ENCODE data around the gene FZD8.

Gene FZD8

DNA sequence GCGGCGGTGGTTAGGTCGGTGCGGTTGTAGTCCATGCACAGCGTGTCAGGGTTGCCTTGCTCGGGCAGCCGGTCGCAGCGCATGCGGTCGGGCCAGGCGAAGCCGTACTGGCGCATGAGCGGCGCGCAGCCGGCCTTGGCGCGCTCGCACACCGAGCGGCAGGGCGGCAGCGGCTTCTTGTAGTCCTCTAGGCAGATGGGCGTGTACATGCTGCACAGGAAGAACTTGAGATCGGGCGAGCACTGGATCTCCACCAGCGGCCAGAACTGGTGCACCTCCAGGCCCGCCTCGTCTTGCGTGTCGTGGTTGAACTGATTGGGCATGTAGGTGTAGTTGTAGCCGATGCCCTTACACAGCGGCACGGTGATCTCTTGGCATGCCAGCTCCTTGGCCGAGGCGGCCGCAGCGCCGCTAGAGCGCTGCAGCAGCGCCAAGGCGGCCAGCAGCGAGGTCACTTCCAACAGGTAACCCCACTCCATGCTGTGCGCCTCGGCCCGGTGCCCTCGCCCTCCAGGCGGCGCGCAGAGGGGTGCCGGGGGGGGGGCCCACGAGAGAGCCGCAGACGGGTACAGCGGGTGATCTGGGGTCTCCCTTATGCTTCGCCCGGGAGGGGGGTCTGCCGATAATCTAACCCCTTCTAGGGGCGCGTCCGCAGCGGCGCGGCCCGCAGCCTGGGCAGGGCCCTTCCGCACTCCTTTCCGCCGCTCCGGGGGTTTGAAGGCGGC lies 983 bp downstream of the FZD8 start:
- peak; percentile 25 for DNase-seq

- DNase-seq: no peak
These were observed 1.6 kb downstream of the FZD8 start for GRCh38 chr10:35640474-35640873.

DNA sequence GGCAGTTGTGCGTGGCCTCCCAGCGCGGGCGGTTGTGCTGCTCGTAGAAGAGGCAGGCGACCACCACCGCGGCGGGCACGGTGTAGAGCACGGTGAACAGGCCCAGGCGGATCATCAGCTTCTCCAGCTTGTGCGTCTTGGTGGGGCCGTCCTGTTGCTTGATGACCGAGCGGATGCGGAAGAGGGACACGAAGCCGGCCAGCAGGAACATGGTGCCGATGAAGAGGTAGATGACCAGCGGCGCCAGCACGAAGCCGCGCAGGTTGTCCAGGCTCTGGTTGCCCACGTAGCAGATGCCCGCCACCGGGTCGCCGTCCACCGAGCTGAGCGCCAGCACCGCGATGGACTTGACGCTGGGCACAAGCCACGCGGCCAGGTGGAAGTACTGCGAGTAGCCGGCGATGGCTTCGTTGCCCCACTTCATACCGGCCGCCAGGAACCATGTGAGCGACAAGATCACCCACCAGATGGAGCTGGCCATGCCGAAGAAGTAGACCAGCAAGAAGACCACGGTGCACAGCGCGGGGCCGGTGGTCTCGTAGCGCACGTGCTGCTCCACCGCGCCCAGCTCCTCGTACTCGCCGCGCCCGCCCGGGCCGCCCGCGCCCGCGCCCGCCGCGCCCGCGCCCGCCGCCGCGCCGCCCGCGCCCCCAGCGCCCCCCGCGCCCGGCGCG lies 2.2 kb downstream of the FZD8 start:
- DNase-seq: no peak

- DNase-seq: no peak
These were observed 2.9 kb downstream of the FZD8 start for GRCh38 chr10:35639021-35639727.

- DNase-seq: no peak
These were observed 4.0 kb downstream of the FZD8 start for GRCh38 chr10:35638101-35638500.

DNA sequence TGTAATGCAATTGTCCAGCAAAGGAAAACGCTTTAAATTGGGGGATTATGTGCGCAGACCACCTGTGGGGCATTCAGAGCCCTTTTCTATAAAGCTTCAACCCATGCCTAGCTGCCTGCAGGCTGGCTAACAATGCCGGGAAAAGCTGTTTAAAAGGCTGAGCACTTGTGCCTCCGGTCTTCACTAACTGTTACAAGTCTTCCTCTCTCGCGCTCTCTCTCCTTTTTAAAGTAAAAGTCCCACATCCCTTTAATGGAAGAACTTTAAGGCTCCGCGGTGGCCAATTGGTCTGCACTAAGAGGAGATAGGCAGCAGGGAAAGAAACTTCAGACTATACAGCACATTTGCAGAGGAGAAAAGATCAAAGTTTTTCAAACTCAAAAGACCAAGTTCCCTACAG lies 4.6 kb downstream of the FZD8 start:
- DNase-seq: no peak

DNA sequence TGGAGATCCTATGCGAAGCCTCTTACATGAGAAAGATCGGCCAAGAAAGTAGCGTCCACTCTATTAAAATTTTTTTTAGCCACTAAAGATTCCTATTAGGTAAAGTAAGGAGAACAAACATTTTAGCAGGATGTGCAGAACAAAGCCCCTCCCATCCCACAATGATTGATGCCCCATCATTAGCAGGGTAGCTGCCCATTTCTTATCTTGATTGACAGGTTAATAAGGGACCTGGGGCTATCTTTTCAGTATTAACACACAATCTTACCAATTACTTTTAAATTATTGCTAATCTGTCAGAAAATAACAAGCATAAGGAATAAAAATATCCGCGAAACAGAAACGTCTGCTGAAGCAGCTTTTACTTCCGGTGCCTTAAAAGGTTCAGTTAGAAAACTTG lies 5.1 kb downstream of the FZD8 start:
- no peak for DNase-seq

- DNase-seq: no peak
These were observed 6.5 kb downstream of the FZD8 start for GRCh38 chr10:35635576-35635975.

- DNase-seq: no peak
These were observed 8.8 kb downstream of the FZD8 start for GRCh38 chr10:35633006-35633980.

GRCh38 chr10:35632027-35632426 lies 10.1 kb downstream of the FZD8 start:
- DNase-seq: no peak

GRCh38 chr10:35631404-35631803 lies 10.7 kb downstream of the FZD8 start:
- DNase-seq: no peak

GRCh38 chr10:35626971-35627507 lies 15.1 kb downstream of the FZD8 start:
- DNase-seq: no peak

- DNase-seq: no peak
These were observed 27.8 kb downstream of the FZD8 start for GRCh38 chr10:35614312-35614711.

DNA sequence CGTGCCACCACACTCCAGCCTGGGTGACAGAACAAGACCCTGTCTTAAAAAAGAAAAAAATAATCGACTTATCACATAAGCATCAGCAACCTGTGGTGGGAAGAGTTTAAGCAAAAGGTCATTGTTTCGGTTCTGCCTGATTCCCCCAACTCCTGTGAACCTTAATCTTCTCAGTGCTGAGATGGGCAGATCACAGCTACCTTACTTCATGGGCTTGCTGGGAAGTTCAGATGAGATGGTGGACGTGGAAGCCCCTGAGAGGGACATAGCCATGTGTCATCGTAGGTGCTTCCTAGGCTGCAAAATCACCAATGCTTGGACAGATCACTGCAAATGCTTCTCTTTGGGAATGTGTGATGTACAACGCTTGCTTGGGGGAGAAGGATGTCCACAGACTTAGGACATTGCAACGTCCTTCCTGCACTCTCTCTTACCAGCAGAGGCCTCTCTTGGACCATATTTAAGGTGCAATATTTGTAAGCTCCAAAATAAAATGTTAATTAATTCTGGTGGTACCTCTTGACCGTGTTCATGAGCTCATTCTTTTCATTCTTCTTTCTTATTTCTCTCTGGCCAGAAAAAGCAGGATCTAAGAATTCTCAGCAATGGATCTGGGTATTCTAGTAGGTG lies 28.4 kb downstream of the FZD8 start:
- no peak for DNase-seq

- DNase-seq: no peak
These were observed 29.0 kb downstream of the FZD8 start for GRCh38 chr10:35613107-35613440.

GRCh38 chr10:35612385-35613106 lies 29.6 kb downstream of the FZD8 start:
- no peak for DNase-seq

DNA sequence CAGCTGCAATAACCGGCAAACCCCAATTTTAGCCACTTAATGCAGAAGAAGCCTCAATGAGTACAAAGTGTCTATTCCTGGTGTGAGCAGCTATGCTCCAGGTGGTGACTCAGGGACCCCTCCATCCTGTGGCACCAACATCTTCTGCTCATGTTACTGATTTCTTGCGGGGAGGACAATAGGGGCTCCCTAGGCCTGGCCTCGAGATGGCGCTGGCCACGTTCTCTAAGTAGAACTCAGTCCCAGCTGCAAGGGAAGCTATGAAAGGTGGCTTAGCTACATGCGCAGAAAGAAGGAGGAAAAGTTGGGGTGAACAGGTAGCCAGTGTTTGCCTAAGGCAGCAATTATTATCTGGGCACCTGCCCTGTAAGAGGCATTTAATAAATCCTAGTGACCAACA lies 30.3 kb downstream of the FZD8 start:
- no peak for DNase-seq

- DNase-seq: no peak
These were observed 33.8 kb downstream of the FZD8 start for GRCh38 chr10:35608328-35608672.

DNA sequence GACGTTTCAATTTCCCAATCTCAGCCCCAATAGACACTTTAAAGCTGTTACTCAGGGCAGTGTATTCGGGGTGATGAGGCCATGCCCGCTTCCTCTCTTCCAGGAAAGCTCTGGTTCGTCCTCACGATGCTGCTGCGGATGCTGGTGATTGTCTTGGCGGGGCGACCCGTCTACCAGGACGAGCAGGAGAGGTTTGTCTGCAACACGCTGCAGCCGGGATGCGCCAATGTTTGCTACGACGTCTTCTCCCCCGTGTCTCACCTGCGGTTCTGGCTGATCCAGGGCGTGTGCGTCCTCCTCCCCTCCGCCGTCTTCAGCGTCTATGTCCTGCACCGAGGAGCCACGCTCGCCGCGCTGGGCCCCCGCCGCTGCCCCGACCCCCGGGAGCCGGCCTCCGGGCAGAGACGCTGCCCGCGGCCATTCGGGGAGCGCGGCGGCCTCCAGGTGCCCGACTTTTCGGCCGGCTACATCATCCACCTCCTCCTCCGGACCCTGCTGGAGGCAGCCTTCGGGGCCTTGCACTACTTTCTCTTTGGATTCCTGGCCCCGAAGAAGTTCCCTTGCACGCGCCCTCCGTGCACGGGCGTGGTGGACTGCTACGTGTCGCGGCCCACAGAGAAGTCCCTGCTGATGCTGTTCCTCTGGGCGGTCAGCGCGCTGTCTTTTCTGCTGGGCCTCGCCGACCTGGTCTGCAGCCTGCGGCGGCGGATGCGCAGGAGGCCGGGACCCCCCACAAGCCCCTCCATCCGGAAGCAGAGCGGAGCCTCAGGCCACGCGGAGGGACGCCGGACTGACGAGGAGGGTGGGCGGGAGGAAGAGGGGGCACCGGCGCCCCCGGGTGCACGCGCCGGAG lies 34.4 kb downstream of the FZD8 start:
- no peak for DNase-seq

GRCh38 chr10:35606430-35606829 lies 35.7 kb downstream of the FZD8 start:
- DNase-seq: no peak

DNA sequence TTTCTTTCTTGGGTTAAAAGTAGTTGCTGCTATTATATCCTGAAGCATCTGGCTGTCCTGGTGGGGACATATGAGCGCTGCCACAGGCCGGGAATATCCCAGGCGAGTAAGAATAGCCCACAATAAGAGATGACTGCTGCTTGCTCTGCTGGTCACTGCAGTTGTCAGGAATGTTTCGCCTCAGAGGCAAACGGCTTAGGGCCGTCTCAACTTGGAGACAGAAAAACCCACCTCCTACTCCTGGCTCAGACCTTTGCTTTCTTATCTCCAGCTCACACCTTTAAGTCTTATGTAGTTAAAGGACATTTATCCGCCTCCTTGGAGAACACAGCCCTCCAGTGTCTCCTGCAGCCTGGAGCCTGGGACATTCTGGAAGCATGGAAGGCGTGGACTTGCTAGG lies 36.9 kb downstream of the FZD8 start, which contains the start of gene GJD4:
Gene GJD4 (plus strand): TSS at position 151 of the 400 bp plus-strand sequence. CDS start 227 bp downstream, at position 378.
- no peak for DNase-seq
